ENCODE results near the gene UVSSA.

Gene UVSSA

GRCh38 chr4:1416051-1416947, 69.3 kb downstream of the UVSSA start:
- no peak for TF ChIP-seq CTCF (IDR thresholded peaks at IDR 0.05; ENCODE audit: low read depth, low read length)
- no peak for TF ChIP-seq MYC (IDR thresholded peaks at IDR 0.05; ENCODE audit: low read depth, low read length)
- TF ChIP-seq POLR2A (IDR thresholded peaks at IDR 0.05; ENCODE audit: extremely low read depth, insufficient read length): no peak
- TF ChIP-seq MAX (IDR thresholded peaks at IDR 0.05; ENCODE audit: low read depth, low read length): no peak
- H3K4me3 ChIP-seq (ENCODE audit: low read depth, low read length): no peak overlapping the region
- DNase-seq (ENCODE audit: low read depth): no peak

- DNase-seq (ENCODE audit: low read depth): no peak
- no peak for TF ChIP-seq MYC (IDR thresholded peaks at IDR 0.05; ENCODE audit: low read depth, low read length)
- no peak for TF ChIP-seq MAX (IDR thresholded peaks at IDR 0.05; ENCODE audit: low read depth, low read length)
- no peak for TF ChIP-seq POLR2A (IDR thresholded peaks at IDR 0.05; ENCODE audit: extremely low read depth, insufficient read length)
- no peak for TF ChIP-seq CTCF (IDR thresholded peaks at IDR 0.05; ENCODE audit: low read depth, low read length)
- H3K4me3 ChIP-seq (ENCODE audit: low read depth, low read length): no peak overlapping the region
These were observed 69.9 kb downstream of the UVSSA start for GRCh38 chr4:1416948-1417260.

GRCh38 chr4:1417522-1418390, 70.7 kb downstream of the UVSSA start:
- no peak for DNase-seq (ENCODE audit: low read depth)
- no peak overlapping the region for H3K4me3 ChIP-seq (ENCODE audit: low read depth, low read length)
- TF ChIP-seq MYC (IDR thresholded peaks at IDR 0.05; ENCODE audit: low read depth, low read length) (no peak), CTCF (IDR thresholded peaks at IDR 0.05; ENCODE audit: low read depth, low read length) (no peak), MAX (IDR thresholded peaks at IDR 0.05; ENCODE audit: low read depth, low read length) (no peak), POLR2A (IDR thresholded peaks at IDR 0.05; ENCODE audit: extremely low read depth, insufficient read length) (no peak)

GRCh38 chr4:1418494-1419285, 71.7 kb downstream of the UVSSA start:
- no peak for DNase-seq (ENCODE audit: low read depth)
- TF ChIP-seq POLR2A (IDR thresholded peaks at IDR 0.05; ENCODE audit: extremely low read depth, insufficient read length) (no peak), MAX (IDR thresholded peaks at IDR 0.05; ENCODE audit: low read depth, low read length) (no peak), MYC (IDR thresholded peaks at IDR 0.05; ENCODE audit: low read depth, low read length) (no peak), CTCF (IDR thresholded peaks at IDR 0.05; ENCODE audit: low read depth, low read length) (no peak)
- H3K4me3 ChIP-seq (ENCODE audit: low read depth, low read length): no peak overlapping the region

- no peak for TF ChIP-seq MYC (IDR thresholded peaks at IDR 0.05; ENCODE audit: low read depth, low read length)
- TF ChIP-seq POLR2A (IDR thresholded peaks at IDR 0.05; ENCODE audit: extremely low read depth, insufficient read length): no peak
- no peak for TF ChIP-seq MAX (IDR thresholded peaks at IDR 0.05; ENCODE audit: low read depth, low read length)
- no peak for TF ChIP-seq CTCF (IDR thresholded peaks at IDR 0.05; ENCODE audit: low read depth, low read length)
- DNase-seq (ENCODE audit: low read depth): no peak
- no peak overlapping the region for H3K4me3 ChIP-seq (ENCODE audit: low read depth, low read length)
These were observed 72.7 kb downstream of the UVSSA start for GRCh38 chr4:1419708-1420107.

Measured in NB4 (cell line).